Activated CD4-positive, alpha-beta T cell treated with anti-CD3 and anti-CD28 coated beads, Interleukin-2, amount 10 ng/mL, durations not matched to agents 7 days and 5 days (primary cell): ENCODE measurements around the gene OSBPL7. TPM values are rescaled to one million over a fixed set of nuclear protein-coding genes. Genes with fewer than 3 reads are reported as not detected.
A peak's percentile ranks its signal among the peaks of the same experiment; 100 is the strongest.

Experiments
- CTCF ChIA-PET: fragments of 350-600 bp; sonication (Branson Sonifier 250); formaldehyde crosslinking; loops from one replicate; lab custom pipeline; 2021; ENCODE audit warnings: antibody characterized with exemption; lab: Charles Lee
- POLR2A ChIA-PET: fragments of 350-600 bp; sonication (Branson Sonifier 250); formaldehyde crosslinking; loops from one replicate; lab custom pipeline; 2021; ENCODE audit warnings: antibody characterized with exemption; lab: Charles Lee
- DNase-seq: peaks from one replicate; pipeline ENCODE4 v3.0.0-alpha.2; 2020
- H3K27ac Mint-ChIP-seq: one replicate; pipeline ENCODE4 v1.8.0; 2021; ENCODE audit warnings: mild to moderate bottlenecking, moderate library complexity, mixed read lengths
- H3K27me3 Mint-ChIP-seq: one replicate; pipeline ENCODE4 v1.8.0; 2021; ENCODE audit warnings: mixed read lengths
- H3K36me3 Mint-ChIP-seq: one replicate; pipeline ENCODE4 v1.8.0; 2021; ENCODE audit warnings: low read depth, mixed read lengths
- H3K4me1 Mint-ChIP-seq: one replicate; pipeline ENCODE4 v1.8.0; 2021; ENCODE audit warnings: mixed read lengths
- H3K4me3 Mint-ChIP-seq: one replicate; pipeline ENCODE4 v1.8.0; 2021; ENCODE audit warnings: mild to moderate bottlenecking, moderate library complexity, mixed read lengths
- H3K9me3 Mint-ChIP-seq: one replicate; pipeline ENCODE4 v1.8.0; 2021; ENCODE audit warnings: mixed read lengths
- total RNA-seq, 2 experiments: library from RNA; stranded (reverse); gene quantifications; one replicate each; pipeline ENCODE4 v1.2.3, GENCODE V29; 2021

Gene OSBPL7
- total RNA-seq: 10 to 100 TPM; 40.8 to 43.8 TPM

GRCh38 chr17:47821424-47822391 is at the start of gene OSBPL7:
OSBPL7 (minus strand) TSS chr17:47821794; CDS start chr17:47820278, 1,516 bp downstream.
- ChIA-PET CTCF (interaction anchor here (0.7 to 1.4 kb wide), 5 partner anchors 10 to 86 kb away, joined by 3 to 5 read pairs (median 4); partner anchors contain the start of genes LRRC46 and MRPL10), POLR2A (interaction anchor here (0.7 kb wide), 1 partner anchor 8 kb away, joined by 3 read pairs; no protein-coding TSS in a partner anchor)
- peak within 1 kb of the TSS; percentile 98 for H3K4me3 Mint-ChIP-seq
- no peaks in the 10 kb centered on the region for H3K27me3 Mint-ChIP-seq
- H3K4me1 Mint-ChIP-seq: peaks cover 28% of the 10 kb centered on the region
- peak within 1 kb of the TSS; percentile 90 for H3K27ac Mint-ChIP-seq
- no peaks in the 10 kb centered on the region for H3K9me3 Mint-ChIP-seq
- DNase-seq: peak; percentile 81
- peaks cover 28% of the 10 kb centered on the region for H3K36me3 Mint-ChIP-seq

- Mint-ChIP-seq H3K27me3 (peaks cover 57% of the 10 kb centered on the region), H3K9me3 (no peaks in the 10 kb centered on the region)
- POLR2A ChIA-PET: no interaction called here
Observed at GRCh38 chr17:47871048-47871447, 49.5 kb upstream of the OSBPL7 start.

GRCh38 chr17:47870056-47870455 is 48.5 kb upstream of the OSBPL7 start:
- Mint-ChIP-seq H3K36me3 (no peaks in the 10 kb centered on the region), H3K27ac (no peak overlapping the region), H3K4me3 (no peak overlapping the region), H3K27me3 (peaks cover 49% of the 10 kb centered on the region), H3K9me3 (no peaks in the 10 kb centered on the region), H3K4me1 (peaks cover 8% of the 10 kb centered on the region)
- ChIA-PET CTCF (interaction anchor here (1.0 kb wide), 1 partner anchor 20 kb away, joined by 3 read pairs; no protein-coding TSS in a partner anchor), POLR2A (interaction anchor here (0.6 kb wide), 1 partner anchor 15 kb away, joined by 3 read pairs; no protein-coding TSS in a partner anchor)
- DNase-seq: no peak

More at GRCh38 chr17:47871048-47871447, 49.5 kb upstream of the OSBPL7 start:
- CTCF ChIA-PET: interaction anchor here (1.0 kb wide), 1 partner anchor 19 kb away, joined by 3 read pairs; no protein-coding TSS in a partner anchor
- no peak for DNase-seq
- Mint-ChIP-seq H3K4me3 (no peak overlapping the region), H3K4me1 (no peaks in the 10 kb centered on the region), H3K27ac (no peak overlapping the region), H3K36me3 (no peaks in the 10 kb centered on the region)

- no peak for DNase-seq
- POLR2A ChIA-PET: no interaction called here
- no peaks in the 10 kb centered on the region for H3K36me3 Mint-ChIP-seq
- CTCF ChIA-PET: interaction anchor here (1.3 kb wide), 1 partner anchor 10 kb away, joined by 3 read pairs; no protein-coding TSS in a partner anchor
- no peaks in the 10 kb centered on the region for H3K9me3 Mint-ChIP-seq
- H3K27ac Mint-ChIP-seq: no peak overlapping the region
- H3K27me3 Mint-ChIP-seq: peaks cover 42% of the 10 kb centered on the region
- no peak overlapping the region for H3K4me3 Mint-ChIP-seq
- H3K4me1 Mint-ChIP-seq: peaks cover 16% of the 10 kb centered on the region
Observed at GRCh38 chr17:47869114-47869513, 47.5 kb upstream of the OSBPL7 start.

- Mint-ChIP-seq H3K4me3 (no peak overlapping the region), H3K36me3 (no peaks in the 10 kb centered on the region), H3K4me1 (peaks cover 20% of the 10 kb centered on the region), H3K27ac (no peak overlapping the region), H3K27me3 (peaks cover 31% of the 10 kb centered on the region), H3K9me3 (peaks cover 2% of the 10 kb centered on the region)
- no peak for DNase-seq
- POLR2A ChIA-PET: no interaction called here
- CTCF ChIA-PET: interaction anchor here (0.6 to 1.3 kb wide), 3 partner anchors 12 to 124 kb away, joined by 3 read pairs; no protein-coding TSS in a partner anchor
Observed at GRCh38 chr17:47867813-47868533, 46.4 kb upstream of the OSBPL7 start.

GRCh38 chr17:47866941-47867340 is 45.3 kb upstream of the OSBPL7 start:
- Mint-ChIP-seq H3K27me3 (peaks cover 25% of the 10 kb centered on the region), H3K36me3 (no peaks in the 10 kb centered on the region), H3K4me1 (peaks cover 26% of the 10 kb centered on the region), H3K4me3 (no peak overlapping the region), H3K9me3 (peaks cover 2% of the 10 kb centered on the region), H3K27ac (no peak overlapping the region)
- CTCF ChIA-PET: interaction anchor here (0.6 kb wide), 2 partner anchors 123 to 246 kb away, joined by 3 read pairs; no protein-coding TSS in a partner anchor
- POLR2A ChIA-PET: no interaction called here
- no peak for DNase-seq

GRCh38 chr17:47864791-47865216 is 43.2 kb upstream of the OSBPL7 start:
- H3K4me3 Mint-ChIP-seq: no peak overlapping the region

GRCh38 chr17:47862621-47863440 is 41.2 kb upstream of the OSBPL7 start:
- Mint-ChIP-seq H3K9me3 (peaks cover 2% of the 10 kb centered on the region), H3K27ac (peak overlapping the region; percentile 75), H3K4me1 (peaks cover 26% of the 10 kb centered on the region), H3K36me3 (no peaks in the 10 kb centered on the region), H3K27me3 (peaks cover 21% of the 10 kb centered on the region), H3K4me3 (no peak overlapping the region)
- ChIA-PET POLR2A (no interaction called here), CTCF (interaction anchor here (1.0 to 1.2 kb wide), 3 partner anchors 9 to 27 kb away, joined by 3 read pairs; no protein-coding TSS in a partner anchor)
- DNase-seq: no peak

More at GRCh38 chr17:47864791-47865216, 43.2 kb upstream of the OSBPL7 start:
- Mint-ChIP-seq H3K9me3 (peaks cover 2% of the 10 kb centered on the region), H3K36me3 (no peaks in the 10 kb centered on the region), H3K27ac (no peak overlapping the region), H3K27me3 (peaks cover 13% of the 10 kb centered on the region), H3K4me1 (peaks cover 26% of the 10 kb centered on the region)
- ChIA-PET CTCF (interaction anchor here (1.0 to 1.9 kb wide), 6 partner anchors 18 to 759 kb away, joined by 3 to 7 read pairs (median 4); partner anchors contain the start of gene SCRN2), POLR2A (interaction anchor here (0.6 kb wide), 1 partner anchor 19 kb away, joined by 4 read pairs; no protein-coding TSS in a partner anchor)
- peak; percentile 17 for DNase-seq

- H3K27ac Mint-ChIP-seq: no peak overlapping the region
- POLR2A ChIA-PET: no interaction called here
- peaks cover 37% of the 10 kb centered on the region for H3K27me3 Mint-ChIP-seq
Observed at GRCh38 chr17:47860386-47860785, 38.8 kb upstream of the OSBPL7 start.

GRCh38 chr17:47857551-47858455 is 36.2 kb upstream of the OSBPL7 start:
- ChIA-PET POLR2A (no interaction called here), CTCF (interaction anchor here (0.6 to 4.5 kb wide), 4 partner anchors 10 to 205 kb away, joined by 3 to 31 read pairs (median 12); partner anchors contain the start of gene SCRN2)
- Mint-ChIP-seq H3K4me3 (no peak overlapping the region), H3K27ac (no peak overlapping the region), H3K36me3 (no peaks in the 10 kb centered on the region), H3K9me3 (no peaks in the 10 kb centered on the region), H3K4me1 (peaks cover 4% of the 10 kb centered on the region), H3K27me3 (peaks cover 63% of the 10 kb centered on the region)
- no peak for DNase-seq

More at GRCh38 chr17:47860386-47860785, 38.8 kb upstream of the OSBPL7 start:
- no peak for DNase-seq
- CTCF ChIA-PET: interaction anchor here (1.4 to 1.5 kb wide), 2 partner anchors 10 to 17 kb away, joined by 3 to 5 read pairs; partner anchors contain the start of gene SP6
- no peaks in the 10 kb centered on the region for H3K36me3 Mint-ChIP-seq
- peaks cover 2% of the 10 kb centered on the region for H3K9me3 Mint-ChIP-seq
- H3K4me3 Mint-ChIP-seq: no peak overlapping the region
- H3K4me1 Mint-ChIP-seq: peaks cover 22% of the 10 kb centered on the region
